ENCODE data around the gene PICK1.

DNA sequence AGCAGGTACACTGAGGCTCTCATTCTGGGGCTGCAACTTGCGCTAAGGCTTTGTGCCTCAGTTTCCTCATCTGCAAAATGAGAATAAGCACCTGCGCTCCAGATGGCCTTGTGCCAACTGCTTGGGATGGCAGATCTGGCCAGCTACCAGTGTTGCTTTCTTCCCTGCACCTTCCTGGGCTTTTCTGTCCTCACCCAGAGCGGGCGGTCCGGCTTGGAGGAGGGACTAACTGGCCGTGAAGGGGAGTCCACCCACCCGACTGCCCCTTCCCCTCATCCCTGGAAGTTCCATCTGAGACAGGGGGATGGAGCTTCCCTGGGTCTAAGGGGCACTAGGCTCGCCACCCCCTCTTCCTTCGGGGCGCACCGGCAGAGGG is 23.3 kb downstream of the PICK1 start:
- TF ChIP-seq, protein P1, sequence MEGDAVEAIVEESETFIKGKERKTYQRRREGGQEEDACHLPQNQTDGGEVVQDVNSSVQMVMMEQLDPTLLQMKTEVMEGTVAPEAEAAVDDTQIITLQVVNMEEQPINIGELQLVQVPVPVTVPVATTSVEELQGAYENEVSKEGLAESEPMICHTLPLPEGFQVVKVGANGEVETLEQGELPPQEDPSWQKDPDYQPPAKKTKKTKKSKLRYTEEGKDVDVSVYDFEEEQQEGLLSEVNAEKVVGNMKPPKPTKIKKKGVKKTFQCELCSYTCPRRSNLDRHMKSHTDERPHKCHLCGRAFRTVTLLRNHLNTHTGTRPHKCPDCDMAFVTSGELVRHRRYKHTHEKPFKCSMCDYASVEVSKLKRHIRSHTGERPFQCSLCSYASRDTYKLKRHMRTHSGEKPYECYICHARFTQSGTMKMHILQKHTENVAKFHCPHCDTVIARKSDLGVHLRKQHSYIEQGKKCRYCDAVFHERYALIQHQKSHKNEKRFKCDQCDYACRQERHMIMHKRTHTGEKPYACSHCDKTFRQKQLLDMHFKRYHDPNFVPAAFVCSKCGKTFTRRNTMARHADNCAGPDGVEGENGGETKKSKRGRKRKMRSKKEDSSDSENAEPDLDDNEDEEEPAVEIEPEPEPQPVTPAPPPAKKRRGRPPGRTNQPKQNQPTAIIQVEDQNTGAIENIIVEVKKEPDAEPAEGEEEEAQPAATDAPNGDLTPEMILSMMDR (IDR thresholded peaks at IDR 0.05) = no peak
- TF ChIP-seq POLR2A (IDR thresholded peaks at IDR 0.05) = no peak
